Effector CD4-positive, alpha-beta T cell (primary cell): Measurements from ENCODE around the gene HACD4.
"Not testable (repeated sequence)": the region's sequence is repeated elsewhere in the genome, so short reads cannot be mapped to it uniquely, and the experiment has no call there.

Experiments
- DNase-seq: peaks from one replicate; pipeline ENCODE4 v3.0.0-alpha.2; 2020

HACD4 gene

DNA sequence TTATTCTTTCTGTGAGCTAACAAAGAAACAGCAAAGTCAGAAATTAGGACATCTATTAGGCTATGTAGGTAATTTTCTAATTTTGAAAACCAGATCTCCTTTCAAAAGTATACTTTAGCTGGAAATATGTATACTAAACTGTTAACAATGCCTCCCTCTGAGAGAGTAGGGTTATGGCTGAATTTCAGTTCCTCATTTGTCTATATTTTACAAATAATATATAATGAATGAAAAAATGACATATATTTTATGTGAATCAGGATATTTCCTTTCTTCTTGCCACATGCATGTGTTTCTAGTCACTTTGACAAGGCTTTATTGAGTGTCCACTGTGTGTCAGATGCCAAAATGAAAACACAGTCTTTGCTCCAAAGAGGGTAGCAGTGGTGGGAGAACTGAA lies 15.4 kb downstream of the HACD4 start:
- no peak for DNase-seq

DNA sequence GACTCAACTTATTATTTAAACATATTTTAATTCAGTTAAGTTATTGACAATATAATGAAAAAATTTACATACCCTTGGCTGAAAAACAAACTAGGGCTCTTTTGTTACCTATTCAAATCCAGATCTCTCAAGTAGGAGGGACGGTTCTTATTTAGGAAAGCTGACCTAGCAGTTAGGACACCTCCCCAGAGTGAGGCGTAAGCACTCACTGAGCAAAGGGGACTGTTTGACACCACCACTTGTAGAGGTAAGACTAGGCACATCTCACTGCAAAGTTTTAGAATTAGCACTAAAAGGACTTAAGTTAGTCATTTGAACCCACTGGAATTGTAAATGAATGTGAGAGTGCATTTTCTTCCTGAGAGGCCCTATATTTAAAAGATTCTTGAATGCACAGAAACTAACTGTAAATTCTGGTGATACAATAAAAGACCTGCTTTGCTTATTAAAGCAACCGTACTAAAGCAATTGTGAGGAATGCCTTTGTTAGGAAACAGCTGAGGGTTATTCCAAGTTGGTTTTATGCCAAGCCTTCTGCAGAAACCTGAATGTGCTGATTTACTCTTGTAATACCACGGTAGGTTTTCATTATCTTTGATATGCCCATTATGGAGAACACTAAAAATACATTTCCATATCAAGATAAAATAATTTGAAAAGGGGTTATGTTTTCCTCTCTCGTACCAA lies 16.2 kb downstream of the HACD4 start:
- DNase-seq: no peak

DNA sequence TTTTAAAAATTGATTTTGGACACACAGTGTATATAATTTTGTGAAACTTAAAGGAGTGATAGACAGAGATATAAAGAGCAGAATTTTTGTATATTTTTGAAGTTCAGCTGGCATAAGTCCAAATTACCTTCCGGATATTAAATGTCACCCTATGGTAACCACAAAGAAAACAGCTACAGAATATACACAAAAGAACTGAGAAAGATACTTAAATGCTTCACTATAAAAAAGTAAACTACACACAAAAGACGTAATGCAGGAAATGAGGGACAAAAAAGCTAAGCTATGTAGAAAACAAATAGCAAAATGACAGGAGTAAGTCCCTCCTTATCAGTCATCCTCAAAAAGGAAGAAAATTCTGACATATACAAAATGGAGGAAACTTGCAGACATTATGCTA lies 29.4 kb downstream of the HACD4 start:
- no peak for DNase-seq

DNA sequence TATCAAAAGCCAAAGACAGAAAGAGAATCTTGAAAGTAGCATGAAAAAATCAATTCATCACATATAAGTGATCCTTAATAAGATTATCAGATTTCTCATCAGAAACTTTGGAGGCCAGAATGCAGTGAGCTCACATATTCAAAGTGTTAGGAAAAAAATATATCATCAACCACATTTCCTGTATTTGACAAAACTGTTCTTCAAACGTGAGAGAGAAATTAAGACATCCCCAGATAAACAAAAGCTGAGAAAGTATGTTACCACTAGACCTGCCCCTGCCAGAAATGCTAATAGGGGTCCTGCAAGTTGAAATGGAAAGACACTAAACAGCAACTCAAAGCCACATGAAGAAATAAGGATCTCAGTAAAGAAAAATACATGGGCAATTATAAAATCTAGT lies 29.9 kb downstream of the HACD4 start:
- DNase-seq: no peak

DNA sequence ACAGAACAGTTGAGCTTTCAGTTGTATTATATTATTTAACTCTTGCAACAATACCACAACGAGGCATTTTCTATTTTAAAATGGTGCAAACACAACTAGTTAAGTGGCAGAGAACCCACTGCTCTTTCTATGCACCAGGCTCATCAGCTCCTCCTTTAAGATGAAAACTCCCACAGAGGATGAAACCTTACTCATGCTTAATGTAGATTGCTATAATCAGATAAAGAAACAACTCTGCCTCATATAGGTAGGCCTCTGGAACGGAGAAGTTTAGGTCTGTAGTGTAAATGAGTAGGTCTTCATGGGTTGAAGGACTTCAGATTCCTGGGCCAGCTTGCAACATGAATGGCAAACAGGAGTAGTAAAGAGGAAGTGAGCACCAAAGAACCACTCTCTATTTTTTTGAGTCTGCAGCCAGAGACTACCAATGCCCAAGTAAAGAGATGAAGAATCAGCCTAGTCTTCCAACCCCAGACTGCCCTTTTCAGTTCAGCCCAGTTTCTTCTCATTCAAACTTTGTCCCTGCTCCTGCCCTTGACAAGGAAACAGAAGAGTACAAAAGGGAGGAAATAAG lies 33.9 kb downstream of the HACD4 start:
- DNase-seq: no peak

DNA sequence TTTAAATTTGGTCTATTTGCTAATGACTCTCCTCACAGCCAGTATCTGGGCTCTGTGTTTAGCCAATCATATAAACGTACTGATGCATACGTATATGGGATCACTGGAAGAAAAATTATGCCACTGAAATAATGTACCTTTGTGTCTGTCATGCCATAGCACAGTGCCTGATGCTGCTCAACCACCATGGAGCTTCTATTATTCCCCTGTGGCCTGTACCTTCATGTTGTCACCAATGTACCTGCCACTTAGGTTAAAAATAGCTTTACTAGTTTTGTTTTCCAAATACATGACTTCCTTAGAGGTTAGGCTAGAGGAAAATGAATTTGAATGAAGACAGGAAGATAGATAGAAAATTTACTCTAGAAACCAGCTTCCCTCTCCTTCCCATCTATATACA lies 34.6 kb downstream of the HACD4 start:
- no peak for DNase-seq

DNA sequence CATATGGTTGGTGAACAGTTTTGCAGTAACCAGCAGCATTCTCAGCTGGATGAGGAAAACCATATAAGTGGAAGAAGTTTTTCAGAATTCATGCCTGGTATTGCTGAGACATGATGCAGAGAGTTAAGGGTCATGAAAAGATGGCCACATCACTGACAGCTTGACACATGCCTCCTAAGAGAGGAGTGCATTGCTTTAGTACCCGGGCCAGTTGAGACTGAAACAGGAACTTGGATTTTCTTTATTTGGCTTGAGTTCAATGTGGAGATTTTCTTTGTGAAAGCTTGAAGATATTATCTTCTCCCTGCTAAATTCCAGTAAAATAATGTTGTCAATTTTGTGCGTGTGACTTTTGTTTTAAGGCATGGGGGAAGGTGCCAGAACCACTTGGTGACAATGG lies 35.8 kb downstream of the HACD4 start:
- DNase-seq: no peak

DNA sequence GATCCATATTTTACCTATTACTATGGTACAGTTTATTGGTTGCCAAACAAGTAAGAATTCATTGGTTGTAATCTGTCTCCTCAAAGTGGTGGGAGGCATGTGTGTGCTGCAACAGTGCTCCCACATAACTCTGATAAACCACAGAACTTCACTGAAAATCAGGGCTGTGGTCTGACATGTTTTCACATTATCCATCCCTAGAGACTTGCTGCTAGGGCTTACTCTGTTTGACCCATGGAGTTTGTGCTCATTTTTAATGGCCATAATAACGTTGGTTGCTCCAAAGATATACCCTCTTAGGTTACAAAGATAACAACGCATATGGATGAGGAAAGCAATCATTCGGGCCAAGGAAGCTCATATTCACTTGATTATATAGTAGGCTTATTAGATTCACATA lies 37.0 kb downstream of the HACD4 start:
- no peak for DNase-seq

DNA sequence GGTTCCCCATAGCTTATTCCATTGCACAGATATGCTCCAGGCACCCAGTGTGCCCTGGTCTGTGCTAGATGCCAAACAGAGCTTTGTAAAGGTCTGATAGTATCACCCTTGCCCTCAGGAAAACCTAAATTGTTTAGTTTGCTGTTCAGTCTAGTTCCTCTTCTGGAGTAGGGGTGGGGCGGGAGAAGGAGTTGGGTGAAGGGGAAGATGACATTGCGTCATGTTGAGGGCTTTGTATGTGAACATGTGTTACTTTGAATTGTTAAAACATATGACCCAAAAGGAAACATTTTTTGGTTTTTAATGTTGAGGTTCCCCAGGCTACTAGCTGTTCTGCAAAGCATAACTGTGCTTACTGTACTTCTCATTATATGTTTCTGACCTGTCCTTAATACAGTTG lies 40.6 kb downstream of the HACD4 start:
- no peak for DNase-seq

DNA sequence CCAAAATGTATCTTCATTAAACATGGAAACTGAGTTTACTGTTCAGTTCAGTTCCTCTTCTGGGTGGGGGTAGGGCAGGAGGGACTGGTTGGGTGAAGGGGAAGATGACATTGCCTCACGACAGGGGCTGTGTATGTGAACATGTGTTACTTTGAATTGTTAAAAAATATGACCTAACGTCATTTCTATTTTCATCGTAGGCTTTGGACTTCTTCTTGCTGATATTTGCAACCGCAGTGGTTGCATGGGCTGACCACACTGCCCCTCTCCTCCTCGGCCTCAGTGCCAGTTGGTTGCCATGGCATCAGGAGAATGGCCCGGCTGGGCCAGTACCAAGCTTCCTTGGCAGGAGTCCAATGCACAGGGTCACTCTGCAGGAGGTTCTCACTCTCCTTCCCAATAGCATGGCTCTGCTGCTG lies 41.5 kb downstream of the HACD4 start:
- DNase-seq: no peak

DNA sequence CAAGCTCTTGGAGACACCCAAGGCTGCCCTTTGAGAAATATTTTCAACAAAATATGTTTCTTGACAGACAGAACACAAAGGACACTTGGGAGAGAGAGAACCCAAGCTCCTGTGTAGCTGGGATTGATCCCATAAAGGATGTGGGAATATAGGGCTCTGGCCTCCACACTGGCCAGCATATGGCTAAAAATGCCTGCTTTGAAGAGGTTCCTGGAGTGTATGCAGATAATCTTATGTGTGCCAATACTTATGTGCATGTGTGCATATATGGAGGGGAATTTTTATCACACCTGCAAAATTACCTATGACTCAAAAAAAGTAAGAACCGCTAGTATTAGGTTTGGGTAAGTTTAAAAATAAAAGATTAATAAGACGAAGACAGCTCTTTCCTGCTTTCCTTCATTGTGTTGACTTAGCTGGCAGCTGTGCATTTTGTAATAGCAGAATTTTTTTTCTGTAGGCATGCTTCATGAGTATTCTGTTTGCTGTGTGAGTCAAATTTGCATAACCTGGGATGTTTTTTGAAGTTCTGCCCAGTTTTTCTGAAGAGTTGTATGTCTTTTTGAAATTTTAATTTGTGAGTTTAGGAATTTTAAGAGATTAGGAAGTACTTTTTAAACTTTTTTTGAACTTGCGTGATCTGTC lies 42.6 kb downstream of the HACD4 start:
- DNase-seq: no peak

DNA sequence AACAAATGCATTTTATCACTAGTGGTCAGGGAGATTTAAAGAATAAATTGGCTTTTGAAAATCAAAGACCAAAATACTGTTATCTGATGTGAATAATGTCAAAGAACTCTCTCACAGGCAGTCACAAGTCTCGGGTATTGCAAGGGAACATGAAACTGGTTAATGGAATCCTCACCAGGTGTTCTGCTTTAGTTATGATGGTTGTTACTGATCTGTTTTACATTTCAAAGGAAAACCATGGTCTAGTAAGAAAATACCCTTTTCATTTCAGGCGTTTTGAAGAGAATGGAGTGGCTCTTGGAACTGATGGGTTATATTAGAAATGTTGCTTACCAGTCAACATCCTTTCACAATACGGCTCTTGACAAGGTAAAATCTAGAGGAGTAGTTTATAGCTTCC lies 43.4 kb downstream of the HACD4 start:
- no peak for DNase-seq

DNA sequence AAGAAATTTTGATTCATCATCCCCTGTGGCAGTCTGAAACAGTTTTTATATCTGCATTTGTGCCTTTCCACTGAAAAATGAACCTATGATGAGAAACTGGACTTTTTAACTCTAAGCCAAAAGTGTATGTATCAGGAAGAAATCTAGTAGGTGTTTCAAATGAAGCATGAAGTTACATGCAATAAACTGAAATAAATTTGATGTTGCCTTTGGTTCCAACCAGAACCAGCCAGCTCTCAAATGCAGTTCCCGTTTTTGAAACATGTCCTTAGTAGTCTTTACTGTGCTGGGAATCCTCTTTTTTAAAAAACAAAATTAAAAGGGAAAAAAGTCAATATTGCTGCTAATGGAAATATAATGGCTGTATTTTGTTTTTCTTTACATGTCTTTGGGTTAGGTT lies 43.9 kb downstream of the HACD4 start:
- DNase-seq: no peak

DNA sequence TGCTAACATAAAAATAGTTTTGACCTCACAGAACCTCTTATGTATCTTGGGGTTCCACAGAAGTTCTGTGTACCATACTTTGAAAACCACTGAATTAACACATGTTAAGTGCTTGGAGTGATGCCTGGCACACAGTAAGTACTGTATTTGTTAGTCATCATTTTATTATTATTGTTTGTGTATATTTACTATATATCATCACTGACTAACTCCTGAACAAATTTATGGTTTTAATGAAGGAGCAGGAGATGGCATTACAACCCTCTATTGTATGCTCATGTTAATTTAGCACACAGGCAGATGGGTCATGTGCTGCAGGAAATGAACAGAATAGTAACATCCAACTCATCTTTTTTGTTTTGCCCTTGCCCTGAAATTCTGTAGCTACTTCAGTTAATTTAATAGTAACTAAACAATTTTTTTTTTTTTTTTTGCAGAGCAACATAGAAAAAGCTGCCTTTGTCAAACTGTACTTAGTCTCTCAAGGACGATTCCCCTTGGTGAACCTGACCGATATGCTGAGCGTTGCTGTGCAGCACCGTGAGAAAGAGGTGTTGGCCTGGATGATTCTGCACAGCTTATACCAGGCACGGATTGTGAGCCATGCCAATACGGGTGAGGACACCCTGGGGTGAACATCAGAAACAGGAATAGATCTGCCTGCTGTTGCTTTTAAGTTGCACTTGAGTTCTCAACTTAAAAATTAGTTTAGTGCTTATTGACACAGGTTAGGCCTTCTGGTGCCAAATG lies 45.4 kb downstream of the HACD4 start:
- DNase-seq: no peak

DNA sequence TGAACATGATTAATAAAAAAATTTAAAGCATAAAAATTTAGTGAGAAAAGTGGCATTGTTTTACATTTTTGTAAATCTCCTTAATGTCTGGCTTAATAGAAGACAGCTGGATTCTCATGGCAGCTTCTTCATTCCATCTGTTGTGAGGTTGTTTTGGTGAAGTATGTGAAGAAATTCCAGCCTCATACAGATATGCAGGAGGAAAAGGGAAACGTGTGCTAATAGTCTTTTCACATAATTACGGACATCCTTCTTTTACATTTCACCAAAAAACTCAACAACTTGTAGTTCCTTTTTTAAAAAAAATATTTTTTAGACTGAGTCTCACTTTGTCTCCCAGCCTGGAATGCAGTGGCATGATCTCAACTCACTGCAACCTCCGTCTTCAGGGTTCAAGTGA lies 46.9 kb downstream of the HACD4 start:
- no peak for DNase-seq

DNA sequence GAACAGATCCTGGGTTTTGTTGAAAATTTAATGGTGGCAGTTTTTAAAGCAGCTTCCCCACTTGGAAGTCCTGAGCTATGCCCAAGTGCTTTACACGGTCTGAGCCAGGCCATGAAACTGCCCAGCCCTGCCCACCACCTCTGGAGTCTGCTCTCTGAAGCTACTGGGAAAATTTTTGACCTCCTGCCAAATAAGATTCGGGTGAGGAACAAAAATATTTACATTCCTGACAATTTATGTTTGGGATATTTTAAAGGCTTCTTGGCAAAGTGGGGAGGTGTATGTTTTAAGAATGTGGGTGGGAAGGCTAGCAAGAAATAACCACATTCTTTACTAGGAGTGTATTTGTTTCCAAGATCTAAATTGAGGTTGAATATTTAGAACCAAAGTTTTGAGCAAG lies 50.0 kb downstream of the HACD4 start:
- DNase-seq: no peak

DNA sequence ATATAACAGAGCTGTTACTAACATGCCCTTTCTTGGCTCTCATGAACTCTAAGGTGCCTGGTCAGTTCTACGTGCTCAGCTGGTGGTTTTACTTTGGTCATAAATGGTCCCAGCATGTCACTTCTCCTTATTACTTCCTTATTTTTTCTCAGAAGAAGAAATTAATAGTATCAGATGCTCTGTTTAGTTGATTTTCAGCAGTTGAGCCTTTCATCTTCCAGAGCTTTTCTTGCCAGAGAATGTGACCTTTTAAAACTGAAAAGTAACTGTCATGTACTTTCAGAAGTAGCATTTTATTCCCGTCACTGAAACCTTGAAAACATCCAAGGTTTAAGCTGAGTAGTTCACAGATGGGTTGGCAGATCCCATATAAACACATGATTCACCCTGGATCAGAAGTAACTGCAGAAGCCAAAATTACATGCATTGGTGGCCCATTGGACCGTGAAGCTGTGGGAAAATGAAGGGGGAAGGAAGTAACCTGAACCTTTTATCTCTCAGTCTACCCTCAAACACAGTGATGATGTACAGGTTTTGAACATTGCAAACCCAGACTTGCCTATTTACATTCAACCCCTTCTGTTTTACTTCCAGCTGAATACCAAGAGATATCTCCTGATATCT lies 50.5 kb downstream of the HACD4 start:
- no peak for DNase-seq

DNA sequence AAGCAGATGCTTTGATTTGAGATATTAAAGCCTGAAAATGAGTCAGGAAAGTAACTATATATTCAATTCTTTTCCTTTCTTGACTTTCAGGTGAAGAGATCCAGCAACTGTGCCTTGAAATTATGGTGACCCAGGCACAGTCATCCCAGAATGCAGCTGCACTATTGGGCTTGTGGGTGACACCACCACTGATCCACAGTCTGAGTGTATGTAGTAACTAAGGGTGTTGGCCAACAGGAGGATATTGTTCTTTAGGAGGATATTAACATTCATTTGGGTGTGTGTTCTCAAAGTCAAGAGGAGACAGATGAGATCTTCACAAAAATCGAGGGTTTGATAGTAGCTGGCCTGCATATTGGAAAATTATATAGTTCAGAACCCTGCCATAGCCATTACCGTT lies 53.2 kb downstream of the HACD4 start:
- no peak for DNase-seq

DNA sequence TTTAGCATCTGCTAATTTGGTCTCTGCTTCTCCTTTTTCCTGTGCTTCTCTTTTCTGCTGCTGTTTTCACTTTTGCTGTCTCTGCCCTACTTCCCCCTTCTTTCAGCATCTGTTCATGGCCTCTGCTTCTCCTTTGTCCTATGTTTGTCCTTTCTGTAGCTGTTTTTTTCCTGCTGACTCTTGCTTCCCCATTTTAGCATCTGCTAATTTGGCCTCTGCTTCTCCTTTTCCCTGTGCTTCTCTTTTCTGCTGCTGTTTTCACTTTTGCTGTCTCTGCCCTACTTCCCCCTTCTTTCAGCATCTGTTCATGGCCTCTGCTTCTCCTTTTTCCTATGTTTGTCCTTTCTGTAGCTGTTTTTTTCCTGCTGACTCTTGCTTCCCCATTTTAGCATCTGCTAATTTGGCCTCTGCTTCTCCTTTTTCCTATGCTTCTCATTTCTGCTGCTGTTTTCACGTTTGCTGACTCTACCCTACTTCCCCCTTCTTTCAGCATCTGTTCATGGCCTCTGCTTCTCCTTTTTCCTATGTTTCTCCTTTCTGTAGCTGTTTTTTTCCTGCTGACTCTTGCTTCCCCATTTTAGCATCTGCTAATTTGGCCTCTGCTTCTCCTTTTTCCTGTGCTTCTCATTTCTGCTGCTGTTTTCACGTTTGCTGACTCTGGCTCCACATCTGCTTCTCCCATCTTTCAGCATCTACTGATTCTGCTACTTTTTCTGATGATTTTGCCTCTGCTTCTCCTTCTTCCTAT lies 57.1 kb downstream of the HACD4 start:
- not testable (repeated sequence) for DNase-seq

DNA sequence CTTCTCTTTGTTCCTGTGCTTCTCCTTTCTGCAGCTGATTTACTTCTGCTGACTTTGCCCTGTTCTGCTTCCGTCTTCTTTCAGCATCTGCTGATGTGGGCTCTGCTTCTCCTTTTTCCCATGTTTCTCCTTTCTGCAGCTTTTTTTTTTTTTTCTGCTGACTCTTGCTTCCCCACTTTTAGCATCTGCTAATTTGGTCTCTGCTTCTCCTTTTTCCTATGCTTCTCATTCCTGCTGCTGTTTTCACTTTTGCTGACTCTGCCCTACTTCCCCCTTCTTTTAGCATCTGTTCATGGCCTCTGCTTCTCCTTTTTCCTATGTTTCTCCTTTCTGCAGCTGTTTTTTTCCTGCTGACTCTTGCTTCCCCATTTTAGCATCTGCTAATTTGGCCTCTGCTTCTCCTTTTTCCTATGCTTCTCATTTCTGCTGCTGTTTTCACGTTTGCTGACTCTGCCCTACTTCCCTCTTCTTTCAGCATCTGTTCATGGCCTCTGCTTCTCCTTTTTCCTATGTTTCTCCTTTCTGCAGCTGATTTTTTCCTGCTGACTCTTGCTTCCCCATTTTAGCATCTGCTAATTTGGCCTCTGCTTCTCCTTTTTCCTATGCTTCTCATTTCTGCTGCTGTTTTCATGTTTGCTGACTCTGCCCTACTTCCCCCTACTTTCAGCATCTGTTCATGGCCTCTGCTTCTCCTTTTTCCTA lies 58.0 kb downstream of the HACD4 start:
- DNase-seq: not testable (repeated sequence)

DNA sequence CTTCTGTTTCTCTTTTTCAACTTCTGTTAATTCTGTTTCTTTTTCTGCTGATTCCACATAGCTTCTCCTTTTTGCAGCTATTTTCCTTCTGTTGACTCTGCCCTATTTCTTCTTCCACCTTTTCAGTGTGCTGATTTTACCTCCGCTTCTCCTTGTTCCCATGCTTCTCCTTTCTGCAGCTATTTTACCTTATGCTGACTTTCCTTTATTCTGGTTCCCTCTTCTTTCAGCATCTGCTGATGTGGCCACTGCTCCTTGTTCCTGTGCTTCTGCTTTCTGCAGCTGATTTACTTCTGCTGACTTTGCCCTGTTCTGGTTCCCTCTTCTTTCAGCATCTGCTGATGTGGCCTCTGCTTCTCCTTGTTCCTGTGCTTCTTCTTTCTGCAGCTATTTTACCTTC lies 58.8 kb downstream of the HACD4 start:
- no peak for DNase-seq
